ENCODE data around the gene NKX1-2.

Gene NKX1-2

DNA sequence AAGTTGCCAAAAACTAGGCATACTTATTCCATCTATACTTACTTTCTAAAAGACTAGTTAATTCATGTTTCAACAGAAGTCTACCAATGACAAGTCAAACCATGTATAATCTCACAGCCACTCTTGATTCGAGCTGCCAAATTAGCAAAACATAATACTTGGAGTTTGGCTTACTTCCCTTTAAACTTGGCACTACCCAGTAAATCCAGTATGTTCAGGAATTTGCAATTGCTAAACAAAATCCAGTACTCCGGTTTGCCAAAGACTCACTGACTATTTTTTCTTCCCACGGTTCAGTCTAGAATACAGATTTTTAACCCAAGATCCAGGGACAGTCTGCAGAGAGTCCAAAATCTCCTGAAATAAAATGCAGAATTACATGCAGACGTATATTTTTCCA is 35.8 kb downstream of the NKX1-2 start:
- no peak for DNase-seq

DNA sequence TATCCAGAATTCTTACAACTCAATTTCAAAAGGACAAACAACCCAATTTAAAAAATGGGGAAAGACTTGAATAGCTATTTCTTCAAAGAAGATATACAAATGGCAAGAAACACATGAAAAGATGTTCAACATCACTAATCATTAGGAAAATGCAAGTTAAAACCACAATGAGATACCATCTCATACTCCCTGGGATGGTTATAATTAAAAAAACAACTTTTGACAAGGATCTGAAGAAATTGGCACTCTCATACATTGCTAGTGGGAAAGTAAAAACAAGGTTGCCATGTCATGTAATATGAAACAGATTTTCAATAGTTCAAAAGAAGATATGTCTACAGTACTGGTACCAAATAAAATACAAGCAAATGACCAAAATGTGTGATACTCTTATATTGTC is 40.1 kb downstream of the NKX1-2 start:
- no peak for DNase-seq

DNA sequence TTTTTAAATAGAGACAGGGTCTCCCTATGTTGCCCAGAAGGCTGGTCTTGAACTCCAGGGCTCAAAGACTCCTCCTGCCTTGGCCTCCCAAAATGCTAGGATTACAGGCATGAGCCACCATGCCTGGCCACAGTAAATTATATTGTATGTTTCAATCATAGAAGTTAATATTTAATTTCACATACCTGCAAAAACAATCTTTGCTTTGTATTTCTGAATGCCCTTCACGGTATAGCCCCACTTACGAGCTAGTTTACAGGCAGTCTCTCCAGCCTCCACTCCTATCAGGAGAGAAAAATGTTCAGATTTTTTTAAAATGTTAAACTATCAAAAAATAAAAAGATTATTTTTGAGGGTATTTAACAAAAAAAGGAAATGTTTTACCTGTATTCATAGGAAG is 41.5 kb downstream of the NKX1-2 start:
- no peak for DNase-seq

DNA sequence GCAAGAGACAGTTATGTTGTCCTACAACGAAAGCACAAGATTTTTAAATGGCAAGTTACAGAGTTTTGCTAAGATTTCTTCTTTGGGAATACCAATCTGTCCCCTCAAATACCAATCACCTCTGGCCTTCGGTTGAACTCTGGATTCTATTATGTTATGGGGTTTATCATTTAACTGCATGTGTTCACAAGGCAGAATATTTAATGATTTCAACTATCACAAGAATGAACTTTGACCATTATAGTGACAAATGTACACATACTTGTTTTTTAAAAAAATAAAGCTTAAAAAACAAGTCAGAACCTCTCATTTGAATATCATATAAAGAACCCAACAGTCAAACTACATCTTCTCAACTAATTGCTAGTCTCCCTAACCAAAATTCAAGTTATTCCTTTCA is 42.4 kb downstream of the NKX1-2 start:
- DNase-seq, result no peak

DNA sequence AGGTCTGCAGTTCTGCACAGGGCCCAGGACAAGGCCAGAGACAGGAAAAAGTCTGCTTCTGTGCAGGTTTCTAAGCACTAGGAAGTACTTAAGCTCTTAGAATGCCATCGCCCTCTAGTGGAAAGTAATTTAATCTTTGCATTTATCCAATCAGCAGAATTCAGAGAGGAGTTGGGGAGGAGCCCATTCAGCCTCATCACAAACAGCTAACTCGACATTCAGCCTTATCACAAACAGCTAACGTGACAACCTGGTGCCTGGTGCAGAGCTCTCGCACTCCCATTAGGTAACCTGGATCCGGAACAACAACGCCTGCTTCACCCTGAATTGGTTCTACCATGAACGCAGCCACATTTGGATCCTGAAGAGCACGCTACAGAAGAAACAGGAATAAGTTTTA is 46.3 kb downstream of the NKX1-2 start:
- DNase-seq, result peak; percentile 78 to 94 (median 91)

DNA sequence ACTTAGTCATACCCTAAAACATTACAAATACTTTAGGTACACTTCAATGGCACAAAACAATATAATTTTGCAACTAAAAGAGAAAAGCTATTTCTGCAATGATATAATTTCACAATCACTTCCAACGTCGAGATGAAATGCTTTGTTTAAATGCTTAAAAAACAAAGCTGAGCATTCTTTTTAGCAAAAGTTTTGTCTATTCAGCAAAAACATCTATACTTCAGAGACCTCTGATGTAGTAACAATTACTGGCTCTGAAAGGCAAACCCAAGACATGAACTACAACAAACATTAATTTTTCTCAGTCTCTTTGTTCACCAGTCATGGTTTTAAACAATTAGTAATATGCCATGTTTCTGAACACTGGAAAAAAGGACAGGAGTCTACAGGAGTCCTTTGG is 47.6 kb downstream of the NKX1-2 start:
- no peak for DNase-seq

DNA sequence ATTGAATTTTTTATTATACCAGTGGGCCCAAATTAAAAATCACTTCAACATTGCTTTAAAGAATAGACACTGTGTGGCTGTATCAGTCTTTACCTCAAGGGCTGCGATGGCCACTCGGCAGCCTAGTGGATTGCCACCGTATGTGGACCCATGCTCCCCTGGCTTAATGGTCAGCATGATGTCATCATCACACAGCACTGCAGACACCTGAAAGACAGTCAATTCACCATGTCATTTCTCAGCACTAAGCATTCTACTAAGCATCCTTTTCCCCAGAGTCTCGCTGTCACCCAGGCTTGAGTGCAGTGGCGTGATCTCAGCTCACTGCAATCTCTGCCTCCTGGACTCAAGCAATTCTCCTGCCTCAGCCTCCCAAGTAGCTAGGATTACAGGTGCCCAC is 48.2 kb downstream of the NKX1-2 start:
- DNase-seq, result no peak

All from suppressor macrophage treated with lipopolysaccharide for 1 hour (primary cell).